OCI-LY1 (cell line): ENCODE measurements around the gene IMPDH2.

Experiments used
- H2AFZ ChIP-seq: fragments of 200-600 bp; sonication (generic), shearing (Covaris generic); 2 replicates; pipeline ENCODE4 v1.6.0; 2014; ENCODE audit warnings: antibody characterized with exemption, mild to moderate bottlenecking, low read length
- H3F3A ChIP-seq: fragments of 200-600 bp; sonication (generic), shearing (Covaris generic); 2 replicates; pipeline ENCODE4 v1.6.0; 2014; ENCODE audit warnings: mild to moderate bottlenecking, antibody characterized with exemption, low read length, moderate library complexity; ENCODE audit not compliant: insufficient read depth
- H3K27ac ChIP-seq: fragments of 200-600 bp; sonication (generic); 2 replicates; pipeline ENCODE4 v1.5.1; 2014; ENCODE audit warnings: low read length, mixed run types, mild to moderate bottlenecking, low read depth; ENCODE audit not compliant: poor library complexity, severe bottlenecking
- H3K27me3 ChIP-seq: fragments of 200-600 bp; sonication (generic); 2 replicates; pipeline ENCODE4 v1.6.0; 2014; ENCODE audit warnings: antibody characterized with exemption, mild to moderate bottlenecking, low read length, moderate library complexity; ENCODE audit not compliant: insufficient read depth
- H3K36me3 ChIP-seq: fragments of 200-600 bp; sonication (generic); 2 replicates; pipeline ENCODE4 v1.6.1; 2014; ENCODE audit warnings: mild to moderate bottlenecking, antibody characterized with exemption, low read length, moderate library complexity, mixed read lengths; ENCODE audit not compliant: insufficient read depth
- H3K4me1 ChIP-seq: fragments of 200-600 bp; sonication (generic); 2 replicates; pipeline ENCODE4 v1.5.1; 2014; ENCODE audit warnings: mild to moderate bottlenecking, low read length, moderate library complexity; ENCODE audit not compliant: insufficient read depth, severe bottlenecking
- H3K4me2 ChIP-seq: fragments of 200-600 bp; sonication (generic), shearing (Covaris generic); 2 replicates; pipeline ENCODE4 v1.6.1; 2014; ENCODE audit warnings: low read length
- H3K4me3 ChIP-seq: fragments of 200-600 bp; sonication (generic); 2 replicates; pipeline ENCODE4 v1.5.1; 2014; ENCODE audit warnings: low read length, low read depth, mild to moderate bottlenecking, mixed read lengths; ENCODE audit not compliant: poor library complexity, severe bottlenecking
- H3K79me2 ChIP-seq: fragments of 200-600 bp; shearing (Covaris generic); 2 replicates; pipeline ENCODE4 v1.6.1; 2016; ENCODE audit warnings: mixed run types, low read length, mixed read lengths; ENCODE audit not compliant: insufficient read depth
- H3K9ac ChIP-seq: fragments of 200-600 bp; sonication (generic), shearing (Covaris generic); 2 replicates; pipeline ENCODE4 v1.6.1; 2014; ENCODE audit warnings: mild to moderate bottlenecking, low read length, mixed read lengths
- H3K9me2 ChIP-seq: fragments of 200-600 bp; sonication (generic), shearing (Covaris generic); 2 replicates; pipeline ENCODE4 v1.6.1; 2014; ENCODE audit warnings: low read depth, mild to moderate bottlenecking, low read length, mixed read lengths
- H3K9me3 ChIP-seq: fragments of 200-600 bp; shearing (Covaris generic); 2 replicates; pipeline ENCODE4 v1.6.1; 2014; ENCODE audit warnings: low read length, mixed read lengths
- H4K20me1 ChIP-seq: fragments of 200-600 bp; sonication (generic), shearing (Covaris generic); 2 replicates; pipeline ENCODE4 v1.6.0; 2016; ENCODE audit warnings: mild to moderate bottlenecking, low read length; ENCODE audit not compliant: insufficient read depth
- CTCF ChIP-seq: fragments of 200-600 bp; sonication (generic), shearing (Covaris generic); IDR thresholded peaks from 2 replicates; pipeline ENCODE4 v1.5.1; 2017; ENCODE audit warnings: mild to moderate bottlenecking, antibody characterized with exemption, low read length, moderate library complexity, mixed read lengths
- EZH2 ChIP-seq: fragments of 200-600 bp; sonication (generic), shearing (Covaris generic); IDR thresholded peaks from 2 replicates; pipeline ENCODE4 v1.8.0; 2017; ENCODE audit warnings: borderline replicate concordance, mixed run types, mild to moderate bottlenecking, antibody characterized with exemption, low read length, moderate library complexity, mixed read lengths

IMPDH2 gene

DNA sequence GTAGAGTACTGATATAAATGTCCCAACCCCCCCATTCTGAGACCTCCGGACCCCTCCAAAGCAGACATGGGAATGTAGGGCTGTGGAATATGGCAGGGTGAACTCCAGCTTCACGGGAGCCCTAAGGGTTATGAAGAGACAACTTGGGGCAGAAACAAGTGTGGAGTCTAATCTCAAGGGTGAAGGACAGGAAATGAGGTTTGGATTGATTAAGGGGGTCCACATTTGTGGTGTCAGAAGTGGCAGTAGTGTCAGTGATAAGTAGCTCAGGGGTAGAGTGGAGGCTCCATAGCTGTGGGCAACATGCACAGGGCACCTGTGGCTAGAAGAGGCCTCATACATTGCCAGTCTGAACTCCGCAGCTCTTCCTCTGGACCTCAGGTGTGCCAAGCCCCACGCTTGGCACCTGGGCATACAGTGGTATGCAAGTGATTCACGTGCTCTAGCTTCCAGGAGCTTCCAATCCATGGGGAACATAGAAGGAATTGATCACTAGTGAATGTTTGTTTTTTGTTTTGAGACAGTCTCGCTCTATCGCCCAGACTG, 43.3 kb downstream of the IMPDH2 start:
- no peak overlapping the region for H3K27ac ChIP-seq

DNA sequence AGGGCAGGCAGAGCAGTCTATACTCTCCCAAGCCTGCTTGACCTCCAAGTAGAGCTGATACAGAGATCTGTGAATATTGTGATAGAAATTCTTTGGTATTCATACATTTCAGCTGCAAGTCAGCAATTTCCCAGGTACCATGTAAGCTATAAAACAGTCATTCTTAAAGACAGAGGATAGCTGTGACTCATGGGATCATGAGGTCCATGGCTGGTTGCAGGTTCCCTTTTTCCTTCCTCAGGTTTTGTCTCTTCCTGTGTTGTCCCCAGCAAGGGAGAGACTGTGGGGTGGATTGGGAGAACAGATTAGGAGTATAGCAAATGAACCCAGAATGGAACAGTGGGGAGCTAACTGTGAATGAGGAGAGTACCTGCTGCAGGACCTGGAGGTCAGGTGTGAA, 44.5 kb downstream of the IMPDH2 start:
- Histone ChIP-seq H3K4me1 (peaks cover 8% of the 10 kb centered on the region), H3K36me3 (peaks cover 63% of the 10 kb centered on the region), H3K27ac (no peak overlapping the region), H3K27me3 (no peaks in the 10 kb centered on the region), H3K4me2 (no peak overlapping the region), H4K20me1 (no peaks in the 10 kb centered on the region), H3K4me3 (no peak overlapping the region), H3K79me2 (no peaks in the 10 kb centered on the region), H3F3A (no peaks in the 10 kb centered on the region), H3K9me3 (no peaks in the 10 kb centered on the region), H2AFZ (no peak overlapping the region), H3K9ac (no peak overlapping the region), H3K9me2 (no peaks in the 10 kb centered on the region)
- no peak for TF ChIP-seq CTCF
- TF ChIP-seq EZH2, result no peak

More for the DNA sequence above, 43.3 kb downstream of the IMPDH2 start:
- peaks cover 52% of the 10 kb centered on the region for H3K36me3 ChIP-seq
- H3K9ac ChIP-seq, result no peak overlapping the region
- H3K4me1 ChIP-seq, result peaks cover 11% of the 10 kb centered on the region
- no peaks in the 10 kb centered on the region for H3K9me3 ChIP-seq
- no peak overlapping the region for H2AFZ ChIP-seq
- H3K4me2 ChIP-seq, result no peak overlapping the region
- H3K4me3 ChIP-seq, result no peak overlapping the region
- TF ChIP-seq EZH2 (no peak), CTCF (no peak)
- no peaks in the 10 kb centered on the region for H3F3A ChIP-seq
- no peaks in the 10 kb centered on the region for H3K9me2 ChIP-seq
- H4K20me1 ChIP-seq, result no peaks in the 10 kb centered on the region
- H3K79me2 ChIP-seq, result no peaks in the 10 kb centered on the region
- H3K27me3 ChIP-seq, result no peaks in the 10 kb centered on the region

- Histone ChIP-seq H3K9me2 (no peaks in the 10 kb centered on the region), H2AFZ (no peak overlapping the region), H3K9ac (no peak overlapping the region), H3K4me2 (no peak overlapping the region), H3K9me3 (no peaks in the 10 kb centered on the region), H3K27ac (no peak overlapping the region), H4K20me1 (no peaks in the 10 kb centered on the region), H3K79me2 (no peaks in the 10 kb centered on the region), H3K4me3 (no peak overlapping the region), H3F3A (no peaks in the 10 kb centered on the region), H3K36me3 (peaks cover 75% of the 10 kb centered on the region), H3K4me1 (no peaks in the 10 kb centered on the region), H3K27me3 (no peaks in the 10 kb centered on the region)
- TF ChIP-seq EZH2 (no peak), CTCF (no peak)
These were observed 46.1 kb downstream of the IMPDH2 start for GRCh38 chr3:48983096-48983495.
